Measurements from ENCODE around the gene AKR1D1.
A peak's percentile ranks its signal among the peaks of the same experiment; 100 is the strongest.
"Not testable (repeated sequence)": the region's sequence is repeated elsewhere in the genome, so short reads cannot be mapped to it uniquely, and the experiment has no call there.

AKR1D1 gene

GRCh38 chr7:138125598-138126111 lies 49.4 kb downstream of the AKR1D1 start:
- no peak for DNase-seq

- no peak for DNase-seq
Measured at GRCh38 chr7:138126928-138127327, 50.7 kb downstream of the AKR1D1 start.

GRCh38 chr7:138127996-138128395 lies 51.7 kb downstream of the AKR1D1 start:
- no peak for DNase-seq

- no peak for DNase-seq
Measured at GRCh38 chr7:138129551-138130165, 53.4 kb downstream of the AKR1D1 start.

GRCh38 chr7:138137423-138138171 lies 61.3 kb downstream of the AKR1D1 start:
- DNase-seq: no peak

GRCh38 chr7:138138244-138138643 lies 62.0 kb downstream of the AKR1D1 start:
- no peak for DNase-seq

- no peak for DNase-seq
Measured at GRCh38 chr7:138142583-138143201, 66.4 kb downstream of the AKR1D1 start.

GRCh38 chr7:138144958-138145357 lies 68.7 kb downstream of the AKR1D1 start:
- DNase-seq: no peak

- not testable (repeated sequence) for DNase-seq
Measured at GRCh38 chr7:138146221-138146620, 70.0 kb downstream of the AKR1D1 start.

GRCh38 chr7:138146757-138147734 lies 70.8 kb downstream of the AKR1D1 start:
- DNase-seq: not testable (repeated sequence)

GRCh38 chr7:138151731-138152577 lies 75.7 kb downstream of the AKR1D1 start:
- no peak for DNase-seq

GRCh38 chr7:138154661-138155060 lies 78.4 kb downstream of the AKR1D1 start:
- DNase-seq: no peak

GRCh38 chr7:138157702-138158101 lies 81.4 kb downstream of the AKR1D1 start:
- no peak for DNase-seq

- no peak for DNase-seq
Measured at GRCh38 chr7:138158739-138159528, 82.7 kb downstream of the AKR1D1 start.

GRCh38 chr7:138161600-138162081 lies 85.4 kb downstream of the AKR1D1 start:
- peak; percentile 40 for DNase-seq

- DNase-seq: no peak
Measured at GRCh38 chr7:138162236-138162635, 86.0 kb downstream of the AKR1D1 start.

GRCh38 chr7:138163800-138164199 lies 87.5 kb downstream of the AKR1D1 start:
- no peak for DNase-seq

- DNase-seq: no peak
Measured at GRCh38 chr7:138164804-138165203, 88.5 kb downstream of the AKR1D1 start.

- no peak for DNase-seq
Measured at GRCh38 chr7:138166681-138167080, 90.4 kb downstream of the AKR1D1 start.

GRCh38 chr7:138167222-138167621 lies 91.0 kb downstream of the AKR1D1 start:
- no peak for DNase-seq

- no peak for DNase-seq
Measured at GRCh38 chr7:138167869-138168296, 91.6 kb downstream of the AKR1D1 start.
